Measurements from ENCODE around the gene RASGRP4.

GRCh38 chr19:38378866-38379265, 47.2 kb downstream of the RASGRP4 start:
- TF ChIP-seq CTCF (conservative IDR thresholded peaks at IDR 0.05; ENCODE audit: low read depth, low read length) (no peak), EZH2phosphoT487 (IDR thresholded peaks at IDR 0.05; ENCODE audit: borderline replicate concordance, low read length) (no peak), EZH2 (IDR thresholded peaks at IDR 0.05; ENCODE audit: low read length, unreplicated experiment) (no peak)

All from PC-3 (cell line).